Right atrium auricular region (tissue), 2 donors: ENCODE results near the gene DMD. TPM values are rescaled to one million over a fixed set of nuclear protein-coding genes. Genes with fewer than 3 reads are reported as not detected.

Experiments
- DNase-seq: peaks from one replicate; pipeline ENCODE4 v3.0.0-alpha.2; 2019; ENCODE audit warnings: low spot score
- H3K27ac ChIP-seq, 2 donors: fragments of 200-600 bp; sonication (generic); 1 replicate in 1 of 2; 2 replicates in 1 of 2; pipeline ENCODE4 v1.5.1; 2016 to 2019
- H3K27me3 ChIP-seq, 2 donors: fragments of 200-600 bp; sonication (generic); one replicate each; pipeline versions ENCODE4 v1.5.1 to v1.6.0; 2017 to 2019
- H3K36me3 ChIP-seq: fragments of 200-600 bp; sonication (generic); one replicate; pipeline ENCODE4 v1.5.1; 2016
- H3K4me1 ChIP-seq, 2 donors: fragments of 200-600 bp; sonication (generic); one replicate each; pipeline versions ENCODE4 v1.5.1 to v1.6.0; 2017 to 2019
- H3K4me3 ChIP-seq, 2 donors: fragments of 200-600 bp; sonication (generic); 1 replicate in 1 of 2; 2 replicates in 1 of 2; pipeline ENCODE4 v1.5.1; 2017 to 2019; ENCODE audit warnings: mild to moderate bottlenecking in 1 of 2, moderate library complexity in 1 of 2
- H3K9me3 ChIP-seq, 2 donors: fragments of 200-600 bp; sonication (generic); one replicate each; pipeline ENCODE4 v1.5.1; 2019
- CTCF ChIP-seq, 2 donors: fragments of 200-600 bp; sonication (generic); IDR thresholded peaks; one replicate each; pipeline ENCODE4 v1.5.1; 2019; ENCODE audit warnings: antibody characterized with exemption in 2 of 2
- total RNA-seq, 2 donors: library from RNA; depleted of rRNA; stranded (reverse); fragments of >200 nt; gene quantifications; one replicate each; pipeline ENCODE4 v1.1.0, GENCODE V29; 2016

DMD gene
- total RNA-seq, 2 donors from 2014 or later, result 111 to 135 TPM

GRCh38 chrX:31139961-31140360 lies 2071.4 kb downstream of the DMD start:
- TF ChIP-seq CTCF (IDR thresholded peaks at IDR 0.05), result no peak

GRCh38 chrX:31138124-31138523 lies 2073.2 kb downstream of the DMD start:
- DNase-seq, result no peak
- TF ChIP-seq CTCF (IDR thresholded peaks at IDR 0.05), result no peak
- Histone ChIP-seq H3K36me3 (peaks cover 20% of the 10 kb centered on the region), H3K27me3 (no peaks in the 10 kb centered on the region), H3K4me1 (no peaks in the 10 kb centered on the region), H3K9me3 (peaks cover 0 to 9% of the 10 kb centered on the region in 2 donors), H3K27ac (no peak overlapping the region), H3K4me3 (no peak overlapping the region)

More at GRCh38 chrX:31139961-31140360, 2071.4 kb downstream of the DMD start:
- H3K4me3 ChIP-seq, result no peak overlapping the region
- no peaks in the 10 kb centered on the region for H3K4me1 ChIP-seq
- no peak for DNase-seq
- peaks cover 15% of the 10 kb centered on the region for H3K36me3 ChIP-seq
- no peak overlapping the region for H3K27ac ChIP-seq
- H3K27me3 ChIP-seq, result no peaks in the 10 kb centered on the region
- H3K9me3 ChIP-seq, result peaks cover 0 to 9% of the 10 kb centered on the region in 2 donors

- Histone ChIP-seq H3K36me3 (peaks cover 30% of the 10 kb centered on the region), H3K27ac (no peak overlapping the region), H3K4me3 (no peak overlapping the region), H3K27me3 (no peaks in the 10 kb centered on the region), H3K9me3 (peaks cover 0 to 9% of the 10 kb centered on the region in 2 donors), H3K4me1 (no peaks in the 10 kb centered on the region)
- DNase-seq, result no peak
- no peak for TF ChIP-seq CTCF (IDR thresholded peaks at IDR 0.05)
These were observed 2075.2 kb downstream of the DMD start for GRCh38 chrX:31136144-31136611.

- Histone ChIP-seq H3K27ac (no peak overlapping the region), H3K9me3 (peaks cover 0 to under 1% of the 10 kb centered on the region in 2 donors), H3K4me1 (no peaks in the 10 kb centered on the region), H3K36me3 (peaks cover 18% of the 10 kb centered on the region), H3K27me3 (no peaks in the 10 kb centered on the region), H3K4me3 (no peak overlapping the region)
- DNase-seq, result no peak
- TF ChIP-seq CTCF (IDR thresholded peaks at IDR 0.05), result no peak
These were observed 2078.5 kb downstream of the DMD start for GRCh38 chrX:31132821-31133241.

- H3K4me1 ChIP-seq, result no peaks in the 10 kb centered on the region
- no peak for DNase-seq
- H3K4me3 ChIP-seq, result no peak overlapping the region
- H3K9me3 ChIP-seq, result no peaks in the 10 kb centered on the region
- no peaks in the 10 kb centered on the region for H3K27me3 ChIP-seq
- H3K27ac ChIP-seq, result no peak overlapping the region
- TF ChIP-seq CTCF (IDR thresholded peaks at IDR 0.05), result no peak
- H3K36me3 ChIP-seq, result peaks cover 14% of the 10 kb centered on the region
These were observed 2080.7 kb downstream of the DMD start for GRCh38 chrX:31130457-31131220.
